BLaER1 (cell line): ENCODE results near the gene VAX1.
"Not testable (repeated sequence)": the region's sequence is repeated elsewhere in the genome, so short reads cannot be mapped to it uniquely, and the experiment has no call there.

Source experiments
- H3K27ac ChIP-seq: shearing (Covaris generic); formaldehyde crosslinking; 2 replicates; pipeline ENCODE4 v1.8.1; 2022
- H3K27me3 ChIP-seq: shearing (Covaris generic); formaldehyde crosslinking; 2 replicates; pipeline ENCODE4 v1.8.1; 2022
- H3K36me3 ChIP-seq: shearing (Covaris generic); formaldehyde crosslinking; 2 replicates; pipeline ENCODE4 v1.8.1; 2022
- H3K4me1 ChIP-seq: shearing (Covaris generic); formaldehyde crosslinking; 2 replicates; pipeline ENCODE4 v1.8.1; 2022
- H3K4me2 ChIP-seq: shearing (Covaris generic); formaldehyde crosslinking; 2 replicates; pipeline ENCODE4 v1.8.1; 2022
- H3K4me3 ChIP-seq: shearing (Covaris generic); formaldehyde crosslinking; 2 replicates; pipeline ENCODE4 v1.8.1; 2022
- H3K9ac ChIP-seq: shearing (Covaris generic); formaldehyde crosslinking; 2 replicates; pipeline ENCODE4 v1.8.1; 2022
- H3K9me3 ChIP-seq: shearing (Covaris generic); formaldehyde crosslinking; 2 replicates; pipeline ENCODE4 v1.8.1; 2022
- H4K20me1 ChIP-seq: shearing (Covaris generic); formaldehyde crosslinking; 2 replicates; pipeline ENCODE4 v1.8.1; 2022
- Cebpa-rat ChIP-seq: shearing (Covaris generic); IDR thresholded peaks from 2 replicates; pipeline ENCODE4 v1.8.1; 2022

Gene VAX1

GRCh38 chr10:117135026-117135372 lies 3.1 kb downstream of the VAX1 start:
- H3K36me3 ChIP-seq: no peaks in the 10 kb centered on the region
- no peak overlapping the region for H3K27ac ChIP-seq
- H4K20me1 ChIP-seq: no peaks in the 10 kb centered on the region
- TF ChIP-seq Cebpa-rat: no peak
- no peaks in the 10 kb centered on the region for H3K4me1 ChIP-seq
- no peak overlapping the region for H3K4me3 ChIP-seq
- peaks cover 56% of the 10 kb centered on the region for H3K27me3 ChIP-seq
- peaks cover 91% of the 10 kb centered on the region for H3K9me3 ChIP-seq
- H3K4me2 ChIP-seq: no peak overlapping the region
- no peak overlapping the region for H3K9ac ChIP-seq

GRCh38 chr10:117134306-117135025 lies 3.6 kb downstream of the VAX1 start:
- Histone ChIP-seq H4K20me1 (no peaks in the 10 kb centered on the region), H3K27ac (no peak overlapping the region), H3K4me2 (no peak overlapping the region), H3K4me3 (peak overlapping the region; percentile 11; the same call in 1 of the 2 replicates), H3K9ac (no peak overlapping the region), H3K4me1 (no peaks in the 10 kb centered on the region), H3K36me3 (no peaks in the 10 kb centered on the region), H3K9me3 (peaks cover 86% of the 10 kb centered on the region), H3K27me3 (peaks cover 60% of the 10 kb centered on the region)
- no peak for TF ChIP-seq Cebpa-rat

GRCh38 chr10:117134056-117134305 lies 4.1 kb downstream of the VAX1 start:
- Histone ChIP-seq H3K9me3 (peaks cover 84% of the 10 kb centered on the region), H3K27ac (no peak overlapping the region), H3K27me3 (peaks cover 60% of the 10 kb centered on the region), H3K4me2 (no peak overlapping the region), H3K4me1 (no peaks in the 10 kb centered on the region), H3K9ac (no peak overlapping the region), H3K4me3 (peak overlapping the region; percentile 11; the same call in 1 of the 2 replicates), H3K36me3 (no peaks in the 10 kb centered on the region), H4K20me1 (no peaks in the 10 kb centered on the region)
- no peak for TF ChIP-seq Cebpa-rat

GRCh38 chr10:117133273-117134055 lies 4.6 kb downstream of the VAX1 start:
- Histone ChIP-seq H3K27ac (no peak overlapping the region), H3K9me3 (peaks cover 78% of the 10 kb centered on the region), H3K4me2 (no peak overlapping the region), H3K4me1 (no peaks in the 10 kb centered on the region), H3K9ac (no peak overlapping the region), H3K4me3 (peak overlapping the region; percentile 11; the same call in 1 of the 2 replicates), H3K36me3 (no peaks in the 10 kb centered on the region), H4K20me1 (no peaks in the 10 kb centered on the region), H3K27me3 (peaks cover 60% of the 10 kb centered on the region)
- no peak for TF ChIP-seq Cebpa-rat

GRCh38 chr10:117132751-117133231 lies 5.3 kb downstream of the VAX1 start:
- Histone ChIP-seq H3K27me3 (peaks cover 60% of the 10 kb centered on the region), H4K20me1 (no peaks in the 10 kb centered on the region), H3K9ac (no peak overlapping the region), H3K4me2 (no peak overlapping the region), H3K4me1 (no peaks in the 10 kb centered on the region), H3K4me3 (peak overlapping the region; percentile 11; the same call in 1 of the 2 replicates), H3K9me3 (peaks cover 72% of the 10 kb centered on the region), H3K36me3 (no peaks in the 10 kb centered on the region), H3K27ac (no peak overlapping the region)
- TF ChIP-seq Cebpa-rat: no peak

GRCh38 chr10:117131376-117132327 lies 6.4 kb downstream of the VAX1 start:
- Histone ChIP-seq H3K27ac (no peak overlapping the region), H3K4me3 (no peak overlapping the region), H3K4me1 (no peaks in the 10 kb centered on the region), H3K9ac (no peak overlapping the region), H3K4me2 (no peak overlapping the region), H3K9me3 (peaks cover 60% of the 10 kb centered on the region), H3K27me3 (peaks cover 60% of the 10 kb centered on the region), H3K36me3 (no peaks in the 10 kb centered on the region), H4K20me1 (no peaks in the 10 kb centered on the region)
- no peak for TF ChIP-seq Cebpa-rat

- Histone ChIP-seq H4K20me1 (no peaks in the 10 kb centered on the region), H3K27me3 (peaks cover 60% of the 10 kb centered on the region), H3K9me3 (peaks cover 53% of the 10 kb centered on the region), H3K27ac (no peak overlapping the region), H3K9ac (no peak overlapping the region), H3K4me3 (no peak overlapping the region), H3K4me2 (no peak overlapping the region), H3K4me1 (no peaks in the 10 kb centered on the region), H3K36me3 (no peaks in the 10 kb centered on the region)
- TF ChIP-seq Cebpa-rat: no peak
These were observed 7.2 kb downstream of the VAX1 start for GRCh38 chr10:117130862-117131375.

GRCh38 chr10:117130346-117130745 lies 7.7 kb downstream of the VAX1 start:
- Histone ChIP-seq H3K9ac (no peak overlapping the region), H3K4me3 (no peak overlapping the region), H3K4me2 (no peak overlapping the region), H4K20me1 (no peaks in the 10 kb centered on the region), H3K4me1 (no peaks in the 10 kb centered on the region), H3K36me3 (no peaks in the 10 kb centered on the region), H3K27me3 (peaks cover 57% of the 10 kb centered on the region), H3K27ac (no peak overlapping the region), H3K9me3 (peaks cover 47% of the 10 kb centered on the region)
- TF ChIP-seq Cebpa-rat: no peak

- H3K4me2 ChIP-seq, H3K27ac ChIP-seq, H3K36me3 ChIP-seq, H4K20me1 ChIP-seq, H3K4me1 ChIP-seq, H3K4me3 ChIP-seq, H3K9ac ChIP-seq: not testable (repeated sequence)
- peaks cover 10% of the 10 kb centered on the region for H3K9me3 ChIP-seq
- peaks cover 20% of the 10 kb centered on the region for H3K27me3 ChIP-seq
These were observed 11.4 kb downstream of the VAX1 start for GRCh38 chr10:117126645-117127044.
